Astrocyte (in vitro differentiated cells and primary cell): ENCODE results near the gene CDC42EP1. TPM values are rescaled to one million over a fixed set of nuclear protein-coding genes. Genes with fewer than 3 reads are reported as not detected.
A peak's percentile ranks its signal among the peaks of the same experiment; 100 is the strongest.
"Not testable (repeated sequence)": the region's sequence is repeated elsewhere in the genome, so short reads cannot be mapped to it uniquely, and the experiment has no call there.

Experiments
- DNase-seq: peaks from one replicate; pipeline ENCODE4 v3.0.0-alpha.2; 2010; ENCODE audit warnings: low read depth
- FAIRE-seq: peaks from 2 replicates; lab custom pipeline; 2011; peaks lifted over from hg19 to GRCh38; lab: Jason Lieb, UNC
- H2AFZ ChIP-seq: 2 replicates; pipeline ENCODE4 v1.6.0; 2012; ENCODE audit warnings: low read depth, low read length, inconsistent platforms
- H3K27ac ChIP-seq: 2 replicates; pipeline ENCODE4 v1.5.1; 2011; ENCODE audit warnings: low read depth, low read length, inconsistent platforms
- H3K27me3 ChIP-seq: 2 replicates; pipeline ENCODE4 v1.6.0; 2011; ENCODE audit warnings: low read length, inconsistent platforms; ENCODE audit not compliant: insufficient read depth
- H3K36me3 ChIP-seq: 2 replicates; pipeline ENCODE4 v1.5.1; 2011; ENCODE audit warnings: low read length, inconsistent platforms; ENCODE audit not compliant: insufficient read depth
- H3K4me1 ChIP-seq: 2 replicates; pipeline ENCODE4 v1.5.1; 2011; ENCODE audit warnings: low read length, inconsistent platforms; ENCODE audit not compliant: insufficient read depth
- H3K4me2 ChIP-seq: 2 replicates; pipeline ENCODE4 v1.6.0; 2012; ENCODE audit warnings: low read length, inconsistent platforms
- H3K4me3 ChIP-seq: 2 replicates; pipeline ENCODE4 v1.5.1; 2011; ENCODE audit warnings: low read depth, mild to moderate bottlenecking, low read length, inconsistent platforms; ENCODE audit not compliant: insufficient read depth
- H3K79me2 ChIP-seq: 2 replicates; pipeline ENCODE4 v1.6.0; 2012; ENCODE audit warnings: mild to moderate bottlenecking, low read length, inconsistent platforms; ENCODE audit not compliant: insufficient read depth
- H3K9ac ChIP-seq: 2 replicates; pipeline ENCODE4 v1.6.0; 2012; ENCODE audit warnings: mild to moderate bottlenecking, low read length, inconsistent platforms
- H3K9me3 ChIP-seq: 2 replicates; pipeline ENCODE4 v1.5.1; 2012; ENCODE audit warnings: low read depth, mild to moderate bottlenecking, low read length, inconsistent platforms; ENCODE audit not compliant: insufficient read depth
- H4K20me1 ChIP-seq: 2 replicates; pipeline ENCODE4 v1.6.0; 2012; ENCODE audit warnings: low read length, inconsistent platforms; ENCODE audit not compliant: insufficient read depth
- H3K27ac Mint-ChIP-seq: one replicate; pipeline ENCODE4 v1.8.0; 2021; ENCODE audit warnings: mild to moderate bottlenecking, mixed read lengths; ENCODE audit not compliant: unreplicated experiment
- H3K27me3 Mint-ChIP-seq: one replicate; pipeline ENCODE4 v1.8.0; 2021; ENCODE audit warnings: low read depth, mixed read lengths; ENCODE audit not compliant: unreplicated experiment
- H3K36me3 Mint-ChIP-seq: one replicate; pipeline ENCODE4 v1.8.0; 2021; ENCODE audit warnings: low read depth, mixed read lengths; ENCODE audit not compliant: unreplicated experiment
- H3K4me1 Mint-ChIP-seq: one replicate; pipeline ENCODE4 v1.8.0; 2021; ENCODE audit warnings: low read depth, mixed read lengths; ENCODE audit not compliant: unreplicated experiment
- H3K4me3 Mint-ChIP-seq: one replicate; pipeline ENCODE4 v1.8.0; 2021; ENCODE audit warnings: mild to moderate bottlenecking, moderate library complexity, mixed read lengths; ENCODE audit not compliant: unreplicated experiment
- H3K9me3 Mint-ChIP-seq: one replicate; pipeline ENCODE4 v1.8.0; 2021; ENCODE audit warnings: mild to moderate bottlenecking, mixed read lengths; ENCODE audit not compliant: unreplicated experiment
- EZH2 ChIP-seq: IDR thresholded peaks from 2 replicates; pipeline ENCODE4 v1.6.1; 2012; ENCODE audit warnings: mild to moderate bottlenecking, low read length, inconsistent platforms; ENCODE audit not compliant: insufficient read depth
- total RNA-seq: library from RNA; stranded (reverse); gene quantifications from 2 replicates; pipeline ENCODE4 v1.2.1, GENCODE V29; 2021
- TF ChIP-seq, protein P1 (sequence below): IDR thresholded peaks from 2 replicates; pipeline ENCODE4 v1.5.1; 2011; ENCODE audit warnings: low read depth, mild to moderate bottlenecking, inconsistent platforms, low read length, moderate library complexity; ENCODE audit not compliant: insufficient read depth

The CDC42EP1 gene
- total RNA-seq, 1 donor from 2014 or later, result 106 TPM

DNA sequence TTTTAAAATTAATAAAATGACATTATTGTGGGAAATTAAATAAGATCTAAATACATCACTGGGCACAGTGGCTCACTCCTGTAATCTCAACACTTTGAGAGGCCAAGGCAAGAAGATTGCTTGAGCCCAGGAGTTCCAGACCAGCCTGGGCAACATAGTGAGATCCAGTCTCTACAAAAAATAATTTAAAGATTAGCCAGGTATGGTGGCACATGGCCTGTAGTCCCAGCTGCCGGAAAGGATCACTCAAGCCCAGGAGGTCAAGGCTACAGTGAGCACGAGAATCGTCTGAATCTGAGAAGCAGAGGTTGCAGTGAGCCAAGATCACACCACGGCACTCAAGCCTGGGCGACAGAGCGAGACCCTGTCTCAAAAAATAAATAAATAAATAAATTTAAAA, 25.1 kb upstream of the CDC42EP1 start:
- Mint-ChIP-seq H3K27me3 (peaks cover 4% of the 10 kb centered on the region), H3K9me3 (no peaks in the 10 kb centered on the region), H3K4me1 (peaks cover 14% of the 10 kb centered on the region), H3K27ac (no peak overlapping the region), H3K36me3 (peaks cover under 1% of the 10 kb centered on the region), H3K4me3 (no peak overlapping the region)
- Histone ChIP-seq H3K4me2 (no peak overlapping the region), H3K27ac (no peak overlapping the region), H4K20me1 (no peaks in the 10 kb centered on the region), H3K9me3 (no peaks in the 10 kb centered on the region), H3K9ac (no peak overlapping the region), H3K4me1 (peaks cover 18% of the 10 kb centered on the region), H3K79me2 (no peaks in the 10 kb centered on the region), H2AFZ (no peak overlapping the region), H3K36me3 (no peaks in the 10 kb centered on the region), H3K4me3 (no peak overlapping the region), H3K27me3 (peaks cover 2% of the 10 kb centered on the region)
- TF ChIP-seq, protein P1, sequence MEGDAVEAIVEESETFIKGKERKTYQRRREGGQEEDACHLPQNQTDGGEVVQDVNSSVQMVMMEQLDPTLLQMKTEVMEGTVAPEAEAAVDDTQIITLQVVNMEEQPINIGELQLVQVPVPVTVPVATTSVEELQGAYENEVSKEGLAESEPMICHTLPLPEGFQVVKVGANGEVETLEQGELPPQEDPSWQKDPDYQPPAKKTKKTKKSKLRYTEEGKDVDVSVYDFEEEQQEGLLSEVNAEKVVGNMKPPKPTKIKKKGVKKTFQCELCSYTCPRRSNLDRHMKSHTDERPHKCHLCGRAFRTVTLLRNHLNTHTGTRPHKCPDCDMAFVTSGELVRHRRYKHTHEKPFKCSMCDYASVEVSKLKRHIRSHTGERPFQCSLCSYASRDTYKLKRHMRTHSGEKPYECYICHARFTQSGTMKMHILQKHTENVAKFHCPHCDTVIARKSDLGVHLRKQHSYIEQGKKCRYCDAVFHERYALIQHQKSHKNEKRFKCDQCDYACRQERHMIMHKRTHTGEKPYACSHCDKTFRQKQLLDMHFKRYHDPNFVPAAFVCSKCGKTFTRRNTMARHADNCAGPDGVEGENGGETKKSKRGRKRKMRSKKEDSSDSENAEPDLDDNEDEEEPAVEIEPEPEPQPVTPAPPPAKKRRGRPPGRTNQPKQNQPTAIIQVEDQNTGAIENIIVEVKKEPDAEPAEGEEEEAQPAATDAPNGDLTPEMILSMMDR, result no peak
- TF ChIP-seq EZH2, result no peak
- FAIRE-seq (no peak), DNase-seq (no peak)

GRCh38 chr22:37538590-37539357, 21.5 kb upstream of the CDC42EP1 start:
- TF ChIP-seq EZH2, result no peak
- TF ChIP-seq, protein P1, result peak; percentile 94
- peaks cover 9% of the 10 kb centered on the region for H3K27me3 Mint-ChIP-seq
- Histone ChIP-seq H3K9ac (no peak overlapping the region), H3K4me1 (peaks cover 15% of the 10 kb centered on the region), H3K79me2 (no peaks in the 10 kb centered on the region), H3K9me3 (no peaks in the 10 kb centered on the region), H3K36me3 (no peaks in the 10 kb centered on the region), H3K4me2 (peak overlapping the region; percentile 12), H3K27ac (no peak overlapping the region), H2AFZ (peak overlapping the region; percentile 53), H4K20me1 (no peaks in the 10 kb centered on the region), H3K27me3 (peaks cover 2% of the 10 kb centered on the region), H3K4me3 (no peak overlapping the region)
- no peak overlapping the region for H3K27ac Mint-ChIP-seq
- no peaks in the 10 kb centered on the region for H3K9me3 Mint-ChIP-seq
- DNase-seq, result peak; percentile 80
- no peaks in the 10 kb centered on the region for H3K36me3 Mint-ChIP-seq
- peak; percentile 62 for FAIRE-seq
- peaks cover 12% of the 10 kb centered on the region for H3K4me1 Mint-ChIP-seq
- no peak overlapping the region for H3K4me3 Mint-ChIP-seq

GRCh38 chr22:37539790-37540189, 20.5 kb upstream of the CDC42EP1 start:
- not testable (repeated sequence) for H3K9me3 Mint-ChIP-seq, DNase-seq

GRCh38 chr22:37542416-37542815, 17.9 kb upstream of the CDC42EP1 start:
- not testable (repeated sequence) for H3K9me3 Mint-ChIP-seq, H3K9me3 ChIP-seq, H3K27me3 Mint-ChIP-seq, H3K36me3 Mint-ChIP-seq, FAIRE-seq, H3K27ac ChIP-seq, H3K27me3 ChIP-seq, H3K79me2 ChIP-seq, H3K36me3 ChIP-seq, H3K4me2 ChIP-seq, H4K20me1 ChIP-seq, DNase-seq, H3K27ac Mint-ChIP-seq, H3K4me3 ChIP-seq, H2AFZ ChIP-seq
- peak overlapping the region; percentile 31 for H3K9ac ChIP-seq
- H3K4me1 ChIP-seq, result peaks cover 27% of the 10 kb centered on the region
- Mint-ChIP-seq H3K4me3 (peak overlapping the region; percentile 54), H3K4me1 (peaks cover 18% of the 10 kb centered on the region)

More at GRCh38 chr22:37539790-37540189, 20.5 kb upstream of the CDC42EP1 start:
- not testable (repeated sequence) for H3K36me3 Mint-ChIP-seq, H4K20me1 ChIP-seq, H3K27ac Mint-ChIP-seq, H3K4me1 ChIP-seq, H2AFZ ChIP-seq, H3K9ac ChIP-seq, H3K4me1 Mint-ChIP-seq, H3K4me2 ChIP-seq, H3K27me3 ChIP-seq, H3K9me3 ChIP-seq, H3K79me2 ChIP-seq, FAIRE-seq, H3K36me3 ChIP-seq, H3K27ac ChIP-seq, H3K4me3 ChIP-seq, H3K4me3 Mint-ChIP-seq, H3K27me3 Mint-ChIP-seq
